Calu3 (cell line): Measurements from ENCODE around the gene FIG4. TPM values are rescaled to one million over a fixed set of nuclear protein-coding genes. Genes with fewer than 3 reads are reported as not detected.
A peak's percentile ranks its signal among the peaks of the same experiment; 100 is the strongest.

Experiments
- BruUV-seq: library from RNA; stranded (reverse); fragments of 400-500 nt; replicated peaks from 2 replicates; lab custom pipeline; 2021; lab: Mats Ljungman, UMichigan
- CTCF ChIA-PET: fragments of 300-600 bp; sonication (Branson Sonifier 250); formaldehyde crosslinking; loops from one replicate; lab custom pipeline; 2022; ENCODE audit warnings: antibody characterized with exemption; lab: Charles Lee
- DNase-seq: peaks from one replicate; pipeline ENCODE4 v3.0.0; 2022
- H3K27ac Mint-ChIP-seq: one replicate; pipeline ENCODE4 v1.8.0; 2022; ENCODE audit warnings: mixed read lengths; ENCODE audit not compliant: unreplicated experiment
- H3K27me3 Mint-ChIP-seq: one replicate; pipeline ENCODE4 v1.8.0; 2022; ENCODE audit warnings: mixed read lengths; ENCODE audit not compliant: unreplicated experiment
- H3K36me3 Mint-ChIP-seq: one replicate; pipeline ENCODE4 v1.8.0; 2022; ENCODE audit warnings: mild to moderate bottlenecking, moderate library complexity, mixed read lengths; ENCODE audit not compliant: insufficient read depth, unreplicated experiment
- H3K4me1 Mint-ChIP-seq: one replicate; pipeline ENCODE4 v1.8.0; 2022; ENCODE audit warnings: mild to moderate bottlenecking, low read depth, mixed read lengths; ENCODE audit not compliant: unreplicated experiment
- H3K4me3 Mint-ChIP-seq: one replicate; pipeline ENCODE4 v1.8.0; 2022; ENCODE audit warnings: mild to moderate bottlenecking, low read depth, moderate library complexity, mixed read lengths; ENCODE audit not compliant: unreplicated experiment
- H3K9me3 Mint-ChIP-seq: one replicate; pipeline ENCODE4 v1.8.0; 2022; ENCODE audit warnings: low read depth, mixed read lengths; ENCODE audit not compliant: unreplicated experiment
- CTCF ChIP-seq: fragments of 200-600 bp; IDR thresholded peaks from one replicate; pipeline ENCODE4 v1.8.0; 2022; ENCODE audit warnings: antibody characterized with exemption; ENCODE audit not compliant: unreplicated experiment
- intact Hi-C: fragments of 100-400 bp; cut with micrococcal nuclease; formaldehyde crosslinking; loops from one replicate; pipeline ENCODE4 v1.10.0; 2022; ENCODE audit not compliant: unreplicated experiment
- total RNA-seq: library from RNA; stranded (reverse); gene quantifications from 2 replicates; pipeline ENCODE4 v1.2.3, GENCODE V29; 2022

FIG4 gene
- total RNA-seq, 1 experiment from 2014 or later: 14.7 TPM

- intact Hi-C loops: no loop called here
- no peak overlapping the region for H3K4me3 Mint-ChIP-seq
- no peaks in the 10 kb centered on the region for H3K27me3 Mint-ChIP-seq
- H3K9me3 Mint-ChIP-seq: no peaks in the 10 kb centered on the region
- no TSS peak for BruUV-seq
- H3K36me3 Mint-ChIP-seq: no peaks in the 10 kb centered on the region
- no peak overlapping the region for H3K27ac Mint-ChIP-seq
- DNase-seq: no peak
- CTCF ChIA-PET: interaction anchor here (1.3 kb wide), 1 partner anchor 241 kb away, joined by 5 read pairs; no protein-coding TSS in a partner anchor
- TF ChIP-seq CTCF: no peak
- peaks cover 22% of the 10 kb centered on the region for H3K4me1 Mint-ChIP-seq
Observed at GRCh38 chr6:109799129-109799528, 108.0 kb downstream of the FIG4 start.

- CTCF ChIA-PET: interaction anchor here (1.3 kb wide), 1 partner anchor 240 kb away, joined by 5 read pairs; no protein-coding TSS in a partner anchor
- TF ChIP-seq CTCF: no peak
- BruUV-seq: no TSS peak
Observed at GRCh38 chr6:109799664-109800063, 108.6 kb downstream of the FIG4 start.

GRCh38 chr6:109800771-109801170, 109.7 kb downstream of the FIG4 start:
- intact Hi-C loops: no loop called here
- no peaks in the 10 kb centered on the region for H3K36me3 Mint-ChIP-seq
- no peak for DNase-seq
- TF ChIP-seq CTCF: no peak
- H3K4me3 Mint-ChIP-seq: no peak overlapping the region
- BruUV-seq: no TSS peak
- CTCF ChIA-PET: no interaction called here
- H3K9me3 Mint-ChIP-seq: no peaks in the 10 kb centered on the region
- no peaks in the 10 kb centered on the region for H3K27me3 Mint-ChIP-seq
- H3K4me1 Mint-ChIP-seq: peaks cover 10% of the 10 kb centered on the region
- H3K27ac Mint-ChIP-seq: no peak overlapping the region

More at GRCh38 chr6:109799664-109800063, 108.6 kb downstream of the FIG4 start:
- Mint-ChIP-seq H3K36me3 (no peaks in the 10 kb centered on the region), H3K4me1 (peaks cover 17% of the 10 kb centered on the region), H3K27me3 (no peaks in the 10 kb centered on the region), H3K4me3 (no peak overlapping the region), H3K27ac (no peak overlapping the region), H3K9me3 (no peaks in the 10 kb centered on the region)
- peak; percentile 22 for DNase-seq
- intact Hi-C loops: no loop called here

GRCh38 chr6:109801794-109802193, 110.7 kb downstream of the FIG4 start:
- no peak for TF ChIP-seq CTCF
- no peak overlapping the region for H3K4me3 Mint-ChIP-seq
- CTCF ChIA-PET: no interaction called here
- no peak for DNase-seq
- H3K36me3 Mint-ChIP-seq: no peaks in the 10 kb centered on the region
- BruUV-seq: no TSS peak
- H3K27ac Mint-ChIP-seq: no peak overlapping the region
- H3K9me3 Mint-ChIP-seq: no peaks in the 10 kb centered on the region
- H3K4me1 Mint-ChIP-seq: peaks cover 10% of the 10 kb centered on the region
- intact Hi-C loops: no loop called here
- no peaks in the 10 kb centered on the region for H3K27me3 Mint-ChIP-seq
